Measurements from ENCODE around the gene DOCK1.

DOCK1 gene

DNA sequence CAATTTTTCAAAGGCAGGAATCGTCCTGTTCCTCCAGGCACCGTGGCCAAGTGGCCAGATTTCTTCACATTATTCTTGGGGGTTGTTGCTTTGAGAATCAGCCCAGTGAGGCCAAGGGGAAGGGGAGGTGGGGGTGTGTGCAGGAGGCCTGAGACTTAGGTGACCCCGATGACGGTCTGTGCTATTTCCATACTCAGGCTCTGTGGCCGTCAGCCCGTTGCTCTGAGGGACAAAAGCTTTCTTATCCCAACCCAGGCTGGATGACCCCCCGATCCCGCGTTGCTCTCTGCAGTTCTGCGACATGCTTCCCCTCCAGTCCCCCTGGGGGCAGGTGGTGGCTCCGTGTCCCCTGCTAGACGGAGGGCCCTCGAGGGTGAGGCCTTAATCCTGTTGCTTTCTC is 14.2 kb downstream of the DOCK1 start:
- no peak for TF ChIP-seq EZH2phosphoT487 (IDR thresholded peaks at IDR 0.05; ENCODE audit: borderline replicate concordance)
- TF ChIP-seq, protein P1, sequence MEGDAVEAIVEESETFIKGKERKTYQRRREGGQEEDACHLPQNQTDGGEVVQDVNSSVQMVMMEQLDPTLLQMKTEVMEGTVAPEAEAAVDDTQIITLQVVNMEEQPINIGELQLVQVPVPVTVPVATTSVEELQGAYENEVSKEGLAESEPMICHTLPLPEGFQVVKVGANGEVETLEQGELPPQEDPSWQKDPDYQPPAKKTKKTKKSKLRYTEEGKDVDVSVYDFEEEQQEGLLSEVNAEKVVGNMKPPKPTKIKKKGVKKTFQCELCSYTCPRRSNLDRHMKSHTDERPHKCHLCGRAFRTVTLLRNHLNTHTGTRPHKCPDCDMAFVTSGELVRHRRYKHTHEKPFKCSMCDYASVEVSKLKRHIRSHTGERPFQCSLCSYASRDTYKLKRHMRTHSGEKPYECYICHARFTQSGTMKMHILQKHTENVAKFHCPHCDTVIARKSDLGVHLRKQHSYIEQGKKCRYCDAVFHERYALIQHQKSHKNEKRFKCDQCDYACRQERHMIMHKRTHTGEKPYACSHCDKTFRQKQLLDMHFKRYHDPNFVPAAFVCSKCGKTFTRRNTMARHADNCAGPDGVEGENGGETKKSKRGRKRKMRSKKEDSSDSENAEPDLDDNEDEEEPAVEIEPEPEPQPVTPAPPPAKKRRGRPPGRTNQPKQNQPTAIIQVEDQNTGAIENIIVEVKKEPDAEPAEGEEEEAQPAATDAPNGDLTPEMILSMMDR (conservative IDR thresholded peaks at IDR 0.05; ENCODE audit: low read length): no peak

DNA sequence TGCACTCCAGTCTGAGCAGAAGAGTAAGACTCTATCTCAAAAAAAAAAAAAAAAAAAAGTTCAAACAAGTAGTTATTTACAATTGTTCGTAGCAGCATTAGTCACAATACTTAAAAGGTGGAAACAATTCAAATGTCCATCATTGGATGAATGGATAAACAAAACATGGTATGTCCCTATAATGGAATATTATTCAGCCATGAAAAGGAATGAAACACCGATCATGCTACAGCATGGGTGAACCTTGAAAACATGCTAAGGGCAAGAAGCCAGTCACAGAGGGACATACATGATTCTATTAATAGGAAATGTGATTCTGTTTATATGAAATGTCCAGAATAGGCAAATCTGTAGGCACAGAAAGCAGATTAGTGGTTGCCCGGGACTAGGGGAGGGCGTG is 15.9 kb downstream of the DOCK1 start:
- Histone ChIP-seq H3K9me2 (replicated peaks; ENCODE audit: low read depth, low read length) (no peaks in the 10 kb centered on the region), H3K27me3 (ENCODE audit: insufficient read depth, low read length, poor library complexity, severe bottlenecking) (no peaks in the 10 kb centered on the region), H3K4me3 (ENCODE audit: low read length, poor library complexity, severe bottlenecking) (no peak overlapping the region), H2AFZ (ENCODE audit: low read length) (no peak overlapping the region), H3K9me3 (ENCODE audit: insufficient read depth, low read depth, low read length) (peaks cover 14% of the 10 kb centered on the region; the same call in 1 of the 2 replicates), H3K4me2 (ENCODE audit: low read depth, low read length, poor library complexity, severe bottlenecking) (no peak overlapping the region), H4K20me1 (ENCODE audit: insufficient read depth, low read length, poor library complexity, severe bottlenecking) (no peaks in the 10 kb centered on the region), H3F3A (ENCODE audit: low read depth) (no peaks in the 10 kb centered on the region), H3K4me1 (ENCODE audit: insufficient read depth, low read length, poor library complexity, severe bottlenecking) (no peaks in the 10 kb centered on the region), H3K36me3 (ENCODE audit: insufficient read depth, low read length) (no peaks in the 10 kb centered on the region), H3K9ac (ENCODE audit: low read depth, low read length, poor library complexity, severe bottlenecking) (no peak overlapping the region), H3K79me2 (ENCODE audit: insufficient read depth, low read length) (no peaks in the 10 kb centered on the region)
- TF ChIP-seq EZH2phosphoT487 (IDR thresholded peaks at IDR 0.05; ENCODE audit: borderline replicate concordance): no peak
- TF ChIP-seq, protein P1 (conservative IDR thresholded peaks at IDR 0.05; ENCODE audit: low read length): no peak

More for the DNA sequence above, 14.2 kb downstream of the DOCK1 start:
- H3K9me2 ChIP-seq (replicated peaks; ENCODE audit: low read depth, low read length): no peaks in the 10 kb centered on the region
- H3K9ac ChIP-seq (ENCODE audit: low read depth, low read length, poor library complexity, severe bottlenecking): no peak overlapping the region
- H3K4me1 ChIP-seq (ENCODE audit: insufficient read depth, low read length, poor library complexity, severe bottlenecking): no peaks in the 10 kb centered on the region
- no peaks in the 10 kb centered on the region for H3K79me2 ChIP-seq (ENCODE audit: insufficient read depth, low read length)
- no peak overlapping the region for H3K4me3 ChIP-seq (ENCODE audit: low read length, poor library complexity, severe bottlenecking)
- H3K36me3 ChIP-seq (ENCODE audit: insufficient read depth, low read length): no peaks in the 10 kb centered on the region
- peaks cover 9% of the 10 kb centered on the region; the same call in 1 of the 2 replicates for H3K9me3 ChIP-seq (ENCODE audit: insufficient read depth, low read depth, low read length)
- no peak overlapping the region for H2AFZ ChIP-seq (ENCODE audit: low read length)
- no peaks in the 10 kb centered on the region for H4K20me1 ChIP-seq (ENCODE audit: insufficient read depth, low read length, poor library complexity, severe bottlenecking)
- no peak overlapping the region for H3K4me2 ChIP-seq (ENCODE audit: low read depth, low read length, poor library complexity, severe bottlenecking)
- no peaks in the 10 kb centered on the region for H3K27me3 ChIP-seq (ENCODE audit: insufficient read depth, low read length, poor library complexity, severe bottlenecking)
- H3F3A ChIP-seq (ENCODE audit: low read depth): no peaks in the 10 kb centered on the region

DNA sequence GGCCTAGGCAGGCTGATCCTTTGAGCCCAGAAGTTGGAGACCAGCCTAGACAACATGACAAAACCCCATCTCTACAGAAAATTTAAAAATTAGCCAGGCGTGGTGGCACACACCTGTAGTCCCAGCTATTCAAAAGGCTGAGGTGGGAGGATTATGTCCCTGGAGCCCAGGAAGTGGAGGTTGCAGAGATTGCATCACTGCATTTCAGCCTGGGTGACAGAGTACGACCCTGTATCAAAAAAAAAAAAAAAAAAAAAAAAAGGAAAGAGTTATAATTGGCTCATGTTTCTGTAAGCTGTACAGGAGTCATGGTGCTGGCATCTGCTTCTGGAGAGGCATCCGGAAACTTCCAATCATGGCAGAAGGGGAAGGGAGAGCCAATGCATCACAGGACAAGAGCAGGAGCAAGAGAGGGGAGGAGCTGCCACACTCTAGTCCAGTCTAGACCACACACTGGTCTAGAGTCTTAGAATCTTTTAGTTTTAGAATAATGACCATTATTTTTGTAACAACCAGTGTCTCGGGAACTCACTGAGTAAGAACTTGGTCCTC is 16.8 kb downstream of the DOCK1 start:
- H4K20me1 ChIP-seq (ENCODE audit: insufficient read depth, low read length, poor library complexity, severe bottlenecking): no peaks in the 10 kb centered on the region
- no peaks in the 10 kb centered on the region for H3K4me1 ChIP-seq (ENCODE audit: insufficient read depth, low read length, poor library complexity, severe bottlenecking)
- H3K79me2 ChIP-seq (ENCODE audit: insufficient read depth, low read length): no peaks in the 10 kb centered on the region
- TF ChIP-seq, protein P1 (conservative IDR thresholded peaks at IDR 0.05; ENCODE audit: low read length): no peak
- TF ChIP-seq EZH2phosphoT487 (IDR thresholded peaks at IDR 0.05; ENCODE audit: borderline replicate concordance): no peak
- no peaks in the 10 kb centered on the region for H3F3A ChIP-seq (ENCODE audit: low read depth)
- no peak overlapping the region for H3K4me3 ChIP-seq (ENCODE audit: low read length, poor library complexity, severe bottlenecking)
- H2AFZ ChIP-seq (ENCODE audit: low read length): no peak overlapping the region
- H3K9ac ChIP-seq (ENCODE audit: low read depth, low read length, poor library complexity, severe bottlenecking): no peak overlapping the region
- no peaks in the 10 kb centered on the region for H3K9me2 ChIP-seq (replicated peaks; ENCODE audit: low read depth, low read length)
- no peaks in the 10 kb centered on the region for H3K27me3 ChIP-seq (ENCODE audit: insufficient read depth, low read length, poor library complexity, severe bottlenecking)
- peaks cover 13% of the 10 kb centered on the region; the same call in 1 of the 2 replicates for H3K9me3 ChIP-seq (ENCODE audit: insufficient read depth, low read depth, low read length)
- H3K36me3 ChIP-seq (ENCODE audit: insufficient read depth, low read length): no peaks in the 10 kb centered on the region
- no peak overlapping the region for H3K4me2 ChIP-seq (ENCODE audit: low read depth, low read length, poor library complexity, severe bottlenecking)
